Psoas muscle (tissue), 8 donors: ENCODE data around the gene PREX1. TPM values are rescaled to one million over a fixed set of nuclear protein-coding genes. Genes with fewer than 3 reads are reported as not detected.

Experiments
- ATAC-seq, 4 donors: fragments of 200-7000 bp; cut with Tn5 transposase; one replicate each; pipeline ENCODE4 v1.9.1; 2020; ENCODE audit warnings: moderate library complexity in 3 of 4, mild to moderate bottlenecking in 2 of 4
- DNase-seq, 2 donors: peaks; one replicate each; pipeline ENCODE4 v3.0.0-alpha.2; 2020
- H3K27ac ChIP-seq: fragments of 200-600 bp; one replicate; pipeline ENCODE4 v1.8.0; 2022
- H3K27me3 ChIP-seq, 3 donors: fragments of 200-600 bp in 1 of 3; one replicate each; pipeline versions ENCODE4 v1.6.1 to v1.8.0; 2013 to 2022; ENCODE audit warnings: low read length in 2 of 3, mild to moderate bottlenecking in 2 of 3, moderate library complexity in 1 of 3; ENCODE audit not compliant: insufficient read depth in 3 of 3
- H3K36me3 ChIP-seq, 2 donors: fragments of 200-600 bp in 1 of 2; one replicate each; pipeline versions ENCODE4 v1.6.1 to v1.8.0; 2013 to 2022; ENCODE audit warnings: low read depth in 1 of 2, mild to moderate bottlenecking in 1 of 2, moderate library complexity in 1 of 2; ENCODE audit not compliant: insufficient read depth in 1 of 2
- H3K4me1 ChIP-seq: fragments of 200-600 bp; one replicate; pipeline ENCODE4 v1.8.0; 2022
- H3K4me3 ChIP-seq: fragments of 200-600 bp; one replicate; pipeline ENCODE4 v1.8.0; 2022; ENCODE audit warnings: mild to moderate bottlenecking
- H3K9me3 ChIP-seq: fragments of 200-600 bp; one replicate; pipeline ENCODE4 v1.8.0; 2022
- CTCF ChIP-seq: fragments of 200-600 bp; IDR thresholded peaks from one replicate; pipeline ENCODE4 v1.8.0; 2022; ENCODE audit warnings: antibody characterized with exemption
- WGBS, 3 donors: extraction: QIAGEN DNeasy Blood & Tissue Kit; methylation state at CpG; one replicate each; pipeline versions ENCODE4 v1.1.6 to v1.1.7; 2013; 5-methylcytosine and 5-hydroxymethylcytosine counted together
- intact Hi-C, 2 donors: fragments of 100-400 bp; cut with DNase I; formaldehyde crosslinking; loops; one replicate each; pipeline versions ENCODE4 v1.11.0 to v1.14.2; 2022
- polyA plus RNA-seq, 3 donors: library from polyadenylated mRNA; stranded (reverse); fragments of 200-250 nt; gene quantifications; one replicate each; pipeline ENCODE4 v1.2.3, GENCODE V29; 2013
- total RNA-seq, 4 donors: library from RNA; stranded (reverse); fragmentation: NEBNext Ultra II Directional in 2 of 4; extraction: Animal tissue kit (Norgen Biotek cat#: 25700) in 2 of 4; gene quantifications; one replicate each; pipeline versions ENCODE4 v1.2.1 to v1.2.4, GENCODE V29; 2021 to 2023
- donor health status: healthy with polysubstance abuse.
- donor health status: DM: no; HTN: no; CAD: no; lungs with moderate emphysema.
- donor health status: Bipolar disorder and iron deficiency.
- donor health status: healthy.
- donor health status: DM: yes; HTN: yes; CAD: no.
- donor health status: DM: no; HTN: no; CAD: no.
- donor health status: DM: no; HTN: no; CAD: no.
- donor health status: DM: yes; HTN: yes; CAD: no.

Gene PREX1
- total and polyA plus RNA-seq, 7 donors, result 2.5 to 8.3 (median 5.3) TPM

DNA sequence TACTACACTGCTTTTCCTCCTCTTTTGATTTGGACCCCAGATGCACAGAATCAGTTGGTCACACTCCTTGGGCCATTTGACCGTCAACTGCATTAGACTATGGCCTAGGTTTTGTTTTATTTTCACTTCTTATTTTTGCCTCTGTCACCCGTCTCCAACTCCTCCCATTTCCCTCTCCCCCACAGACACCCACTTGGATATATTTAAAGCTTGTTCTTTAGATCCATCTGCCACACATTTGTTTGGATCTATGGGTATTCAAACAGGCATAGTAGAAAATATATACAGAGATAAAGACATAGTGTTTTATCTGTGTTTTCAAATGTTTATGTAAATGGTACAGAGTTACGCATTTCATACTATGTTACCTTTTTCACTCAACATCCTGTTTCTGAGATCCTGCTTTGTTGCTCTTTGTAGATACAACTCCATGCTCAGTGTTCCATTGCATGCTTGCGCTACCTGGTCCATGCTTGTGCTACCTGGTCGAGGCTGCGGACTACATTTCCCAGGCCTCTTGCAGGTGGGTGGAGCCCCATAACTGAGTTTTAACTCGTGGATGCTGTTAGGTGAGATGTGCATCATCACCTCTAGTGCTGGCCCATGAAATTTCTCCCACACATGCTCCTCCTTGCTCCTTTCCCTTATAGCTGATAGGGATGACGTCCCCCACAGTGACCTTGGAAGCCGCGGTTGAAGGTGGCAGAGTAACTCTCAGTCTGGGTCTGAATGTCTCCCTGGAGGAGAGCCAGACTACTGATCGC, 11.5 kb upstream of the PREX1 start:
- Histone ChIP-seq H3K27me3 (no peaks in the 10 kb centered on the region), H3K4me3 (no peak overlapping the region), H3K4me1 (no peaks in the 10 kb centered on the region), H3K9me3 (no peaks in the 10 kb centered on the region), H3K27ac (no peak overlapping the region), H3K36me3 (no peaks in the 10 kb centered on the region)
- intact Hi-C loops, result no loop called here
- WGBS, 3 donors, result 72 to 77% (median 75%) methylated on average over 11 of the region's 11 CpGs
- no peak for ATAC-seq
- TF ChIP-seq CTCF, result no peak
- DNase-seq, result no peak

DNA sequence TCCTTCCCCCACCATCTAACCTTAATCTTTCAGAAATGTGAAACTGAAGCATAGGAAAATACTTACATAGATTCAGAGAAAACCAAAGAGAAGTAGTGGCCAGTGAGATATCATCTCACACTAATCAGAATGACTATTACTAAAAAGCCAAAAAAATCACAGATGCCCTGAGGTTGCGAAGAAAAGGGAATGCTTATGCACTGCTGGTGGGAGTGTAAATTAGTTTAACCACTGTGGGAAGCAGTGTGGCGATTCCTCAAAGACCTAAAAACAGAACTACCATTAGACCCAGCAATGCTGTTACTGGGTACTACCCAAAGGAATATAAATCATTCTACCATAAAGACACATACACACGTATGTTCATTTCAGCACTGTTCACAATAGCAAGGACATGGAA, 9.2 kb upstream of the PREX1 start:
- TF ChIP-seq CTCF, result no peak
- Histone ChIP-seq H3K27me3 (no peaks in the 10 kb centered on the region), H3K36me3 (no peaks in the 10 kb centered on the region), H3K4me3 (no peak overlapping the region), H3K9me3 (no peaks in the 10 kb centered on the region), H3K27ac (no peak overlapping the region), H3K4me1 (peaks cover 3% of the 10 kb centered on the region)
- no peak for DNase-seq
- ATAC-seq, result no peak
- intact Hi-C loops, result no loop called here
- WGBS, 3 donors, result 90 to 91% (median 91%) methylated on average over 3 of the region's 3 CpGs

- no peak for ATAC-seq
- no peaks in the 10 kb centered on the region for H3K36me3 ChIP-seq
- H3K27me3 ChIP-seq, result no peaks in the 10 kb centered on the region
- no peak for DNase-seq
- no peak overlapping the region for H3K27ac ChIP-seq
- H3K4me1 ChIP-seq, result peaks cover 3% of the 10 kb centered on the region
- H3K9me3 ChIP-seq, result no peaks in the 10 kb centered on the region
- WGBS, 3 donors, result 88 to 98% (median 95%) methylated on average over 2 of the region's 2 CpGs
- H3K4me3 ChIP-seq, result no peak overlapping the region
- no peak for TF ChIP-seq CTCF
- intact Hi-C loops, result no loop called here
Measured at GRCh38 chr20:48835390-48835789, 7.6 kb upstream of the PREX1 start.

DNA sequence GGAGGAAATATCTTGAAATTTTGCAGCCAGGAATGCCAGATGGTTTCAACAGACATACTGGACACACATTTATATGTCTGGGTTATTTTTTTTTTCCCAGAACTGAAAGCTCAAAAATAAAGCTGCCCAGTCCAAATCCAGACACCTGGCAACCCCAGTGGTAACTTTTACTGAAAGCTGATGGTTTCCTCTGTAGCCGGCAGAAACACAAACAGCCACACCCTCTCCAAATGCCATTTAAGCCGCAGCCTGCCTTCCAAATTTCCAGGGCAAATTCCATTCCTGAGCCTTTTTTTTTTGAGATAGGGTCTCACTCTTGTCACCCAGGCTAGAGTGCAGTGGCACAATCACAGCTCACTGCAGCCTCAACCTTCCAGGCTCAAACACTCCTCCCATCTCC, 6.5 kb upstream of the PREX1 start:
- H3K36me3 ChIP-seq, result no peaks in the 10 kb centered on the region
- no peaks in the 10 kb centered on the region for H3K27me3 ChIP-seq
- WGBS, 3 donors, result 25 to 58% (median 50%) methylated on average over 2 of the region's 2 CpGs
- H3K27ac ChIP-seq, result no peak overlapping the region
- H3K4me3 ChIP-seq, result no peak overlapping the region
- intact Hi-C loops, result no loop called here
- ATAC-seq (no peak), DNase-seq (no peak)
- no peak for TF ChIP-seq CTCF
- peaks cover 3% of the 10 kb centered on the region for H3K4me1 ChIP-seq
- H3K9me3 ChIP-seq, result no peaks in the 10 kb centered on the region

DNA sequence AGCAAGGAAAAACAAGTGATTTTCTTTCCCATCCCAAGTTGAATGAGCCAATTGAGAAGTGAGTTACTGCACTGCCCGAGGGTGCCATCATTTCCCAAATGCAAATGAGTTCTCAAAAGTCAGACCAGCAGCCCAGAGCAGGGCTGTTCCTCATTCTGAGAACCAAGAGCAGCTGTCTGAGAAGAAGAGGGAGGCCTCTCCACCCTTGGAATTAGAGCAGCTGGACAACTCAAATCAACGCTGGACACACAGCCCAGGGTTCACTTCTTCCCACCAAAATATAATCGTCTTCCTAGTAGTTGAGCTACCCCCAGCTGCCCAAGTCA, 4.6 kb upstream of the PREX1 start:
- DNase-seq, result no peak
- no peaks in the 10 kb centered on the region for H3K9me3 ChIP-seq
- ATAC-seq, result no peak
- no peak for TF ChIP-seq CTCF
- no peaks in the 10 kb centered on the region for H3K36me3 ChIP-seq
- H3K27ac ChIP-seq, result no peak overlapping the region
- intact Hi-C loops, result no loop called here
- peaks cover 0 to 2% (median 0%) of the 10 kb centered on the region in 3 donors for H3K27me3 ChIP-seq
- WGBS, 3 donors, result 38 to 55% (median 44%) methylated on average over 3 of the region's 3 CpGs
- H3K4me3 ChIP-seq, result no peak overlapping the region
- peaks cover 3% of the 10 kb centered on the region for H3K4me1 ChIP-seq
